Keratinocyte (primary cell): Measurements from ENCODE around the gene MRPS7.

Source experiments
- EZH2 ChIP-seq: IDR thresholded peaks from one replicate; pipeline ENCODE4 v1.6.1; 2012; ENCODE audit warnings: inconsistent platforms, mild to moderate bottlenecking, low read length, moderate library complexity
- TF ChIP-seq, protein P1 (sequence below), 3 experiments: IDR thresholded peaks in 1 of 3; conservative IDR thresholded peaks in 1 of 3; optimal IDR thresholded peaks in 1 of 3; 2 replicates in 2 of 3; 3 replicates in 1 of 3; pipeline versions ENCODE3 to v1.5.1; 2011; ENCODE audit warnings: low read length in 3 of 3, mild to moderate bottlenecking in 3 of 3, moderate library complexity in 2 of 3, control low read depth in 1 of 3, inconsistent platforms in 1 of 3; ENCODE audit not compliant: insufficient read depth in 2 of 3; ENCODE audit errors: extremely low read depth in 1 of 3

- TF ChIP-seq, protein P1, sequence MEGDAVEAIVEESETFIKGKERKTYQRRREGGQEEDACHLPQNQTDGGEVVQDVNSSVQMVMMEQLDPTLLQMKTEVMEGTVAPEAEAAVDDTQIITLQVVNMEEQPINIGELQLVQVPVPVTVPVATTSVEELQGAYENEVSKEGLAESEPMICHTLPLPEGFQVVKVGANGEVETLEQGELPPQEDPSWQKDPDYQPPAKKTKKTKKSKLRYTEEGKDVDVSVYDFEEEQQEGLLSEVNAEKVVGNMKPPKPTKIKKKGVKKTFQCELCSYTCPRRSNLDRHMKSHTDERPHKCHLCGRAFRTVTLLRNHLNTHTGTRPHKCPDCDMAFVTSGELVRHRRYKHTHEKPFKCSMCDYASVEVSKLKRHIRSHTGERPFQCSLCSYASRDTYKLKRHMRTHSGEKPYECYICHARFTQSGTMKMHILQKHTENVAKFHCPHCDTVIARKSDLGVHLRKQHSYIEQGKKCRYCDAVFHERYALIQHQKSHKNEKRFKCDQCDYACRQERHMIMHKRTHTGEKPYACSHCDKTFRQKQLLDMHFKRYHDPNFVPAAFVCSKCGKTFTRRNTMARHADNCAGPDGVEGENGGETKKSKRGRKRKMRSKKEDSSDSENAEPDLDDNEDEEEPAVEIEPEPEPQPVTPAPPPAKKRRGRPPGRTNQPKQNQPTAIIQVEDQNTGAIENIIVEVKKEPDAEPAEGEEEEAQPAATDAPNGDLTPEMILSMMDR (optimal IDR thresholded peaks at IDR 0.05 in 1 of 3, IDR thresholded peaks at IDR 0.05 in 1 of 3, conservative IDR thresholded peaks at IDR 0.05 in 1 of 3; ENCODE audit: extremely low read depth in 1 of 3, insufficient read depth in 2 of 3, low read length in 3 of 3), result no peak
- no peak for TF ChIP-seq EZH2
Observed at GRCh38 chr17:75239214-75239613, 22.5 kb upstream of the MRPS7 start.
